Right lobe of liver (tissue), 4 donors: ENCODE measurements around the gene PRR15L.
"Not testable (repeated sequence)": the region's sequence is repeated elsewhere in the genome, so short reads cannot be mapped to it uniquely, and the experiment has no call there.

Source experiments
- POLR2A ChIP-seq: fragments of 450-650 bp; IDR thresholded peaks from one replicate; pipeline ENCODE4 v1.6.1; 2017; ENCODE audit warnings: antibody characterized with exemption, mild to moderate bottlenecking
- TF ChIP-seq, protein P1 (sequence below), 4 donors: fragments of 200-600 bp in 3 of 4; fragments of 450-650 bp in 1 of 4; IDR thresholded peaks; one replicate each; pipeline versions ENCODE4 v1.5.1 to v1.8.0; 2016 to 2022; ENCODE audit warnings: antibody characterized with exemption in 4 of 4, mild to moderate bottlenecking in 2 of 4
- donor health status: DM: no; HTN: no; CAD: no.
- donor health status: DM: no; HTN: no; CAD: no.
- donor health status: DM: no; HTN: yes; CAD: no.

DNA sequence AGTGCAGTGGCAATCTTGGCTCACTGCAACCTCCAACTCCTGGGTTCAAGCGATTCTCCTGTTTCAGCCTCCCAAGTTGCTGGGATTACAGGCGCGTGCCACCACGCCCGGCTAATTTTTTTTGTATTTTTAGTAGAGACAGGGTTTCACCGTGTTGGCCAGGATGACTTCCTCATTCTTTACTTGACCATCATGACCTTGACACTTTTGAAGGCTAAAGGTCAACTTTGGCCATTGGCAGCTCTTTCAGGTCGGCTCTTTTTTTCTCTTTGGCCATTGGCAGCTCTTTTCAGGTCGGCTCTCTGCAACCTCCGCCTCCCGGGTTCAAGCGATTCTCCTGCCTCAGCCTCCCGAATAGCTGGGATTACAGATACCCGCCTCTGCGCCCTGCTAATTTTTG is 37.8 kb downstream of the PRR15L start:
- not testable (repeated sequence) for TF ChIP-seq POLR2A
- TF ChIP-seq, protein P1, sequence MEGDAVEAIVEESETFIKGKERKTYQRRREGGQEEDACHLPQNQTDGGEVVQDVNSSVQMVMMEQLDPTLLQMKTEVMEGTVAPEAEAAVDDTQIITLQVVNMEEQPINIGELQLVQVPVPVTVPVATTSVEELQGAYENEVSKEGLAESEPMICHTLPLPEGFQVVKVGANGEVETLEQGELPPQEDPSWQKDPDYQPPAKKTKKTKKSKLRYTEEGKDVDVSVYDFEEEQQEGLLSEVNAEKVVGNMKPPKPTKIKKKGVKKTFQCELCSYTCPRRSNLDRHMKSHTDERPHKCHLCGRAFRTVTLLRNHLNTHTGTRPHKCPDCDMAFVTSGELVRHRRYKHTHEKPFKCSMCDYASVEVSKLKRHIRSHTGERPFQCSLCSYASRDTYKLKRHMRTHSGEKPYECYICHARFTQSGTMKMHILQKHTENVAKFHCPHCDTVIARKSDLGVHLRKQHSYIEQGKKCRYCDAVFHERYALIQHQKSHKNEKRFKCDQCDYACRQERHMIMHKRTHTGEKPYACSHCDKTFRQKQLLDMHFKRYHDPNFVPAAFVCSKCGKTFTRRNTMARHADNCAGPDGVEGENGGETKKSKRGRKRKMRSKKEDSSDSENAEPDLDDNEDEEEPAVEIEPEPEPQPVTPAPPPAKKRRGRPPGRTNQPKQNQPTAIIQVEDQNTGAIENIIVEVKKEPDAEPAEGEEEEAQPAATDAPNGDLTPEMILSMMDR (IDR thresholded peaks at IDR 0.05) = not testable (repeated sequence)
